Endothelial cell (in vitro differentiated cells): Measurements from ENCODE around the gene BSCL2. TPM values are rescaled to one million over a fixed set of nuclear protein-coding genes. Genes with fewer than 3 reads are reported as not detected.
"Not testable (repeated sequence)": the region's sequence is repeated elsewhere in the genome, so short reads cannot be mapped to it uniquely, and the experiment has no call there.

ENCODE experiments used
- DNase-seq: peaks from one replicate; pipeline ENCODE4 v3.0.0; 2021; ENCODE audit warnings: low spot score
- H3K27ac Mint-ChIP-seq: one replicate; pipeline ENCODE4 v1.8.0; 2021; ENCODE audit warnings: mixed read lengths, inconsistent platforms; ENCODE audit not compliant: unreplicated experiment
- H3K27me3 Mint-ChIP-seq: one replicate; pipeline ENCODE4 v1.8.0; 2021; ENCODE audit warnings: mild to moderate bottlenecking, moderate library complexity, mixed read lengths, inconsistent platforms; ENCODE audit not compliant: unreplicated experiment
- H3K36me3 Mint-ChIP-seq: one replicate; pipeline ENCODE4 v1.8.0; 2021; ENCODE audit warnings: mild to moderate bottlenecking, low read depth, mixed read lengths, inconsistent platforms; ENCODE audit not compliant: unreplicated experiment
- H3K4me1 Mint-ChIP-seq: one replicate; pipeline ENCODE4 v1.8.0; 2021; ENCODE audit warnings: mild to moderate bottlenecking, mixed read lengths, inconsistent platforms; ENCODE audit not compliant: unreplicated experiment
- H3K4me3 Mint-ChIP-seq: one replicate; pipeline ENCODE4 v1.8.0; 2021; ENCODE audit warnings: mild to moderate bottlenecking, mixed read lengths, inconsistent platforms; ENCODE audit not compliant: unreplicated experiment
- H3K9me3 Mint-ChIP-seq: one replicate; pipeline ENCODE4 v1.8.0; 2021; ENCODE audit warnings: mixed read lengths, inconsistent platforms; ENCODE audit not compliant: unreplicated experiment
- CTCF ChIP-seq: fragments of 200-600 bp; sonication (generic); IDR thresholded peaks from one replicate; pipeline ENCODE4 v1.5.0; 2021; ENCODE audit warnings: antibody characterized with exemption; ENCODE audit not compliant: unreplicated experiment
- total RNA-seq: library from RNA; stranded (reverse); fragmentation: NEBNext Ultra II Directional; extraction: Animal tissue kit (Norgen Biotek cat#: 25700); gene quantifications from one replicate; pipeline ENCODE4 v1.2.1, GENCODE V29; 2021; ENCODE audit not compliant: unreplicated experiment

Gene BSCL2
- total RNA-seq, 1 donor from 2014 or later = 53.6 TPM

GRCh38 chr11:62708392-62708791 is 1.2 kb upstream of the BSCL2 start:
- Mint-ChIP-seq H3K9me3 (no peaks in the 10 kb centered on the region), H3K4me1 (peaks cover 28% of the 10 kb centered on the region), H3K36me3 (peaks cover 23% of the 10 kb centered on the region), H3K27me3 (peaks cover 9% of the 10 kb centered on the region), H3K4me3 (peak overlapping the region; percentile 92), H3K27ac (peak overlapping the region; percentile 97)
- no peak for TF ChIP-seq CTCF
- DNase-seq = peak; percentile 8

- H3K9me3 Mint-ChIP-seq = no peaks in the 10 kb centered on the region
- TF ChIP-seq CTCF = no peak
- peaks cover 17% of the 10 kb centered on the region for H3K36me3 Mint-ChIP-seq
- H3K4me1 Mint-ChIP-seq = peaks cover 28% of the 10 kb centered on the region
- no peak for DNase-seq
- H3K27me3 Mint-ChIP-seq = peaks cover 9% of the 10 kb centered on the region
- H3K4me3 Mint-ChIP-seq = peak overlapping the region; percentile 92
- H3K27ac Mint-ChIP-seq = peak overlapping the region; percentile 89
Observed at GRCh38 chr11:62706850-62707247, 375 bp downstream of the BSCL2 start.

DNA sequence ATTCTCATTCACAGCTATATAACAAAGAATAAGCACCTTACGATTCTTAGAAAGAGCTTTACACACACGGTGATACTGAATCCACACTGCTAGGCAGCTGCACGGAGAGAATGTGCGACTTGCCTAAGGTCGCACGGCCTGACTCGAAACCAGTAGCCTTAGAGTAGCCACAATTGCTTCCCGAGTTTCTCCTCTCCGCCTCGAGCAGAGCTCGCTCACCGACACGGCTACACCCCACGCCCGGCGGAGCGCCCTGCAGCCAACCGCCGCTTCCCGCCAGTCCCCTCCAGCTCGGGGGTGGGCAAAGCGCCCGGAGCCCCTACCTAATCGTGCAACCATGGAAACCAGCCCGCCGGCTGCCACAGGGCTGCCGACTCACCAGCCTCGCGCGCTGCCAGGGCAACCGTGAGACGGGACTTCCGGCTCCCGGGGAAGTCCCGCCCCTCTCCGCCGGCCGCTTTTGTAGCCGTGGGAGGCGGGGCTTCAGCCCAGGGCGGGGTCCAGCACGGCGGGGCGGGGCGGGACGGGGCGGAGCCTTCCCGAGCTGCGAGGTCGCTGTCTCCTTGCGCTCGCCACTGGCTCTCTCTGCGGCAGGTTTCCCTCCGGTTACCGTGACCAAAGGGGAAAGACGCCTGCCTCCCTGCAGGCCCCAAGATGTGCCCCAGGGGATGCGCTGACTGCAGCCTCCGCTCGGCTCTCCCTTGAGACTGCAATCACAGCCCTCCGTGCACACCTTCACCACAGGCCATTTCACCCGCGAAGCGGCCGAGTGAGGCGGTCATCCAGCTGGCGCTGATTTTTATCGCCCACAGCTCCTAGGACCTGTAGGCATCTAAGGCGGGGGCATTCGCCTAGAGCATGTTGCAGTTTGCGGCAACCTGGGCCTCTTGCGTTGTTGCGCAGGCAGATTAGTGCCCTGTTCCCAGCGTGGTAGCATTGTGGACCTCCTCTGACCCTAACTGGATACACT is 1.1 kb downstream of the BSCL2 start:
- peaks cover 9% of the 10 kb centered on the region for H3K27me3 Mint-ChIP-seq
- H3K9me3 Mint-ChIP-seq = no peaks in the 10 kb centered on the region
- H3K4me1 Mint-ChIP-seq = peaks cover 28% of the 10 kb centered on the region
- peak overlapping the region; percentile 92 for H3K4me3 Mint-ChIP-seq
- H3K36me3 Mint-ChIP-seq = peaks cover 17% of the 10 kb centered on the region
- no peak for TF ChIP-seq CTCF
- peak; percentile 97 for DNase-seq
- H3K27ac Mint-ChIP-seq = peak overlapping the region; percentile 94

DNA sequence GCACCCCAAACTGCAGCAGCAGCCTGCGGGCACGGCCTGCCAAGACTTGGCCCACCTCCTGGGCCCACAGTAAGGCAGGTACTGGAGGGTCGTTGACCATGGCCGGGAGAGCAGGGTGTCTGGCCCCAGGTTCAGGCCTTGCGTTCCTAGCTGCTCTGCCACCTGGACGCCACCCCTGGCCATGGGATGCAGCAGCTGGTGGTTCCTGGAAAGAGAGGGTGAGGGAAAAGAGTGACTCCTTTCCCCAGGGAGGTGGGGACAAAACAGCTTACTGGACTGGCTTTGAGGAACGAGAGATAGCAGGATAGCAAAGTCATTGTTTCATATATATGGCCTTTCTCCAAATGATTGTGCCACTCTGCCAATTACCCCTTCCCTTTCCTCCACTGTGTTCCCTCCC is 1.8 kb downstream of the BSCL2 start:
- H3K36me3 Mint-ChIP-seq = peaks cover 15% of the 10 kb centered on the region
- peak overlapping the region; percentile 94 for H3K27ac Mint-ChIP-seq
- peak overlapping the region; percentile 86 for H3K4me3 Mint-ChIP-seq
- H3K4me1 Mint-ChIP-seq = peaks cover 26% of the 10 kb centered on the region
- H3K9me3 Mint-ChIP-seq = no peaks in the 10 kb centered on the region
- TF ChIP-seq CTCF = no peak
- peaks cover 9% of the 10 kb centered on the region for H3K27me3 Mint-ChIP-seq
- no peak for DNase-seq

DNA sequence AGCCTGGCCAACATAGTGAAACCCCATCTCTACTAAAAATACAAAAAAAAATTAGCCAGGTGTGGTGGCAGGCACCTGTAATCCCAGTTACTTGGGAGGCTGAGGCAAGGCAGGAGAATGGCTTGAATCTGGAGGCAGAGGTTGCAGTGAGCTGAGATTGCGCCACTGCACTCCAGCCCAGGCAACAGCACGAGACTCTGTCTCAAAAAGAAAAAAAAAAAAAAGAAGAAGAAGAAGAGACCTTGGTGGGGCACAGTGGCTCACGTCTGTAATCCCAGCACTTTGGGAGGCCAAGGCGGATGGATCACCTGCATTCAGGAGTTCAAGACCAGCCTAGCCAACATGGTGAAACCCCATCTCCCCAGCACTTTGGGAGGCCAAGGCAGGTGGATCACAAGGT is 3.3 kb downstream of the BSCL2 start:
- not testable (repeated sequence) for H3K4me3 Mint-ChIP-seq, H3K27me3 Mint-ChIP-seq, H3K27ac Mint-ChIP-seq, H3K9me3 Mint-ChIP-seq, DNase-seq
- peaks cover 14% of the 10 kb centered on the region for H3K4me1 Mint-ChIP-seq
- peaks cover 14% of the 10 kb centered on the region for H3K36me3 Mint-ChIP-seq
